HG02870 (cell line): ENCODE results near the gene HDAC4.
A peak's percentile ranks its signal among the peaks of the same experiment; 100 is the strongest.

Experiments used
- ATAC-seq: cut with Tn5 transposase; IDR thresholded peaks from one replicate; pipeline ENCODE4 v1.9.1; 2021; ENCODE audit warnings: mild to moderate bottlenecking, moderate library complexity; ENCODE audit not compliant: unreplicated experiment

HDAC4 gene

GRCh38 chr2:239272626-239273025, 128.2 kb downstream of the HDAC4 start:
- no peak for ATAC-seq

GRCh38 chr2:239271882-239272281, 128.9 kb downstream of the HDAC4 start:
- ATAC-seq = no peak

- no peak for ATAC-seq
These were observed 129.3 kb downstream of the HDAC4 start for GRCh38 chr2:239271471-239271870.

GRCh38 chr2:239269916-239270315, 130.9 kb downstream of the HDAC4 start:
- no peak for ATAC-seq

GRCh38 chr2:239269173-239269885, 131.5 kb downstream of the HDAC4 start:
- no peak for ATAC-seq

- no peak for ATAC-seq
These were observed 132.3 kb downstream of the HDAC4 start for GRCh38 chr2:239268549-239268948.

GRCh38 chr2:239268082-239268481, 132.7 kb downstream of the HDAC4 start:
- no peak for ATAC-seq

- peak; percentile 91 for ATAC-seq
These were observed 133.4 kb downstream of the HDAC4 start for GRCh38 chr2:239267288-239267951.

GRCh38 chr2:239266779-239267287, 134.0 kb downstream of the HDAC4 start:
- ATAC-seq = no peak

- no peak for ATAC-seq
These were observed 134.4 kb downstream of the HDAC4 start for GRCh38 chr2:239266434-239266766.

- ATAC-seq = no peak
These were observed 135.0 kb downstream of the HDAC4 start for GRCh38 chr2:239265681-239266433.

- ATAC-seq = no peak
These were observed 135.8 kb downstream of the HDAC4 start for GRCh38 chr2:239264838-239265651.

GRCh38 chr2:239264492-239264837, 136.4 kb downstream of the HDAC4 start:
- ATAC-seq = no peak

- ATAC-seq = no peak
These were observed 136.9 kb downstream of the HDAC4 start for GRCh38 chr2:239263669-239264491.

- no peak for ATAC-seq
These were observed 137.6 kb downstream of the HDAC4 start for GRCh38 chr2:239263231-239263630.

GRCh38 chr2:239262484-239263230, 138.2 kb downstream of the HDAC4 start:
- ATAC-seq = no peak

- no peak for ATAC-seq
These were observed 138.9 kb downstream of the HDAC4 start for GRCh38 chr2:239261796-239262483.

- ATAC-seq = no peak
These were observed 139.5 kb downstream of the HDAC4 start for GRCh38 chr2:239261356-239261755.
